ENCODE data around the gene OCA2.
"Not testable (repeated sequence)": the region's sequence is repeated elsewhere in the genome, so short reads cannot be mapped to it uniquely, and the experiment has no call there.

OCA2 gene

DNA sequence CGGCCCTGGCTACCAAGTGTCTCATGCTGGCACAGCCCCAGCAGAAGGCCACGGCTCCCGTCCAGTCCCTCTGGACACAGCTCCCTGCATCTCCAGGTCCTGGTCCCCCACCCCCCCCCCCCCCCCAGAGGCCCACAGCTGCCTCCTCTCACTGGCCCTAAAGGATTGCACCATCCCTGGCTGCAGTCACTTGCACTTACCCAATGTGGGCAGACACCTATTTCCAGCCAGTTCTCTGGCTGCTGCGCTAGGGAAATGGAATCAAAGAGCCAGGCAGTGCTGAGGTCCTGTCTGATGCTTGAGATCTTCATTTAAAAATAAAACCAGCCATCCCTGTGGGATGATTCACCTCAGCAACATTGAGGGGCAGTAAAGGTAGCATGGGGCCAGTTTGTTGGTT lies 346.4 kb downstream of the OCA2 start:
- no peak for DNase-seq

GRCh38 chr15:27747997-27748396 lies 351.1 kb downstream of the OCA2 start:
- DNase-seq = no peak

GRCh38 chr15:27746401-27746955 lies 352.6 kb downstream of the OCA2 start:
- DNase-seq = no peak

GRCh38 chr15:27744641-27745040 lies 354.5 kb downstream of the OCA2 start:
- no peak for DNase-seq

GRCh38 chr15:27743638-27744037 lies 355.5 kb downstream of the OCA2 start:
- no peak for DNase-seq

DNA sequence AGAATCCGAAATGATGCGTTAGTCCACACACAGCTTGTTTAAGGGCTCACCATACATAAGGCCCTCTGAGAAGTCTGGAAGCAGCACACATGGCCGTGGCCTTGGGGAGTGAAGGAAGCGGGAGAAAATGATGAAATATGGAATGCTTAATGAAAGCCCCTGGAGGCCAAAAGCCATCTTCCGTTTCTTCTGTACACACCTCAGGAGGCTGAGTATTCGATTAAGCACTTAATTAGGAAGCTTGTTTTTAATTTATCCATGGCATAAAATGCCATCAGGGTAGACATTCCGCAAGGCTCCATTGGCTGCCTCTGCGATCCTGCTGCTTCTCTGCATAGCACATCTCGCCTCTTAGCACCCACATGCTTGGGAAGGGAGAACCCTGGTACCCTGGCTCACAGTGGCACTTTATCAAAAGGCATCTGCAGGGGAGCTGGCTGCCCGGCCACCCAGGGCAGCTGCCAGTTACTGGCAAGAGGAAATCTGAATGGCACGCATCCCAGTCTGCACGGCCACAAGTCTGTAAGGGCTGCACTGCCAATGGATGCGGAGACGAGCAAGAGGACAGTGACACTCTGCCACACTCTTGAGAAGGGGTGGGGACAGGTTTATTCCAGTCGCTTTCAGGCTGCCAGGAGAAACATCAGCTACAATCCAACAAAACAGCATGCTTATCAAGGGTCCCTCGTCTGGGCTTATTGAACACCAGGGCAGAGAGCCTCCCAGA lies 356.2 kb downstream of the OCA2 start:
- DNase-seq = no peak

GRCh38 chr15:27741226-27741860 lies 357.8 kb downstream of the OCA2 start:
- DNase-seq = no peak

DNA sequence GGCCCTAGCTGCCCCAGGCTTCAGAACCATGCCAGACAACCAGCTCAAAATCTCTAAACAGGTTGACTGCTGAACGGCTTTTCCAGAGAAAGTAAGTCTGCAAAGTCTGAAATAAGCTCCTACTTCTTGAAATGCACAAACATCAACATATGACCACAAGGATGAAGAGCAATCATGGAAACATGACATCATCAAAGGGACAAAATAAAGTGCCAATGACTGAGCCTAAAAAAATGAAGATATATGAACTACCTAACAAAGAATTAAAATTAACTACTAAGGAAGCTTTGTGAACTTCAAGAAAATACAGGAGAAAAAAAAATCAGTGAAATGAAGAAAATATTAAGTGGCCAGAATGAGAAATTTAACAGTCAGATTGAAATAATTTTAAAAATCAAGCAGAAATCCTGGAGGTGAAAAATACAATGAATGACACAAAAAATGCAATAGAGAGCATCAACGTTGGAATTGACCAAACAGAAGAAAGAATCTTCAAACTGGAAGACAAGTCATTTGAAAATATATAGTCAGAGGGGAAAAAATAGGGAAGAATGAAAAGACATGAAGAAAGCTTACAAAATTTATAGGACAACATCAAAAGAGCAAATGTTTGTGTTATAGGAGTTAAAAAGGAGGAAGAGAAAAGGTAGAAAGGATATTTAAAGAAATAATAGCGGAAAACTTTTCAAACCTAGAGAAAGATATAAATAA lies 364.2 kb downstream of the OCA2 start:
- no peak for DNase-seq

GRCh38 chr15:27731776-27732175 lies 367.3 kb downstream of the OCA2 start:
- no peak for DNase-seq

DNA sequence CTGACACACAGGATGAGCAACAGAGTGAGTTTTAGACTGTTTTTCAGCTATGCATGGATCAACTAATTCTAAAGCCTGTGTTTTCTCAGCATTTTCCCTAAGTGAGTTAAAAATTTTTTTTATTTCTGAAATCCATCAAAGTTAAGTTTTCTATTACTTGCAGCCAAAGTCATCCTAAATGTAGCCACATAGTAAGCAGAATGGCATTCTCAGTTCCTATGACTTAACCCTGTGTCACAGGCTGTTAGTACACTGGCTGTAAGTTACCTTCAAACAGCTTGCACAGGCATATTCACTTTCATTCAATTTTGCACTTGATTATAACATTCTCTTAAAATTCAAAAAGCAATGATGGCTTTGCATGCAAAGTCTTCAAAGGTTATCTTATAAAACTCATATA lies 368.2 kb downstream of the OCA2 start:
- no peak for DNase-seq

- no peak for DNase-seq
Measured at GRCh38 chr15:27725731-27726130, 373.4 kb downstream of the OCA2 start.

DNA sequence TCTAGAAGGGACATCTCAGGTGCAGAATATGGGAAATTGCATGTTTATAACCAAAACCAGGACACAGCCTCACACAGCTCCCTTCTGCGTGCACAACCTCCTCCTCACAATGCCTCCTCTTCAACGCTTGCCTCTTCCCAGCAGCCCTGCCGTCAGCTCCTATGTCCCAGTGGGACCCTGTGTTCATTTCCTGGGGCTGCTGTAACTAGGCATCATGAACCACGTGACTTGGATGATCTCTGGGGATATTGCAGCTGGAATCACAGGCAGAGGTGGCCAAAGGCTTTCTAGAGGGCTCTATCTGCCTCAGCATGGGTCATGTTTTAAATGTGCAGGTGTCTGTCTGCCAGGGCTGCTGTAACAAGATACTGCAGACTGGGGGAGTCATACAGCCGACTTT lies 375.3 kb downstream of the OCA2 start:
- no peak for DNase-seq

- DNase-seq = no peak
Measured at GRCh38 chr15:27722102-27722501, 377.0 kb downstream of the OCA2 start.

- DNase-seq = no peak
Measured at GRCh38 chr15:27714675-27715074, 384.4 kb downstream of the OCA2 start.

- not testable (repeated sequence) for DNase-seq
Measured at GRCh38 chr15:27713850-27714249, 385.3 kb downstream of the OCA2 start.

DNA sequence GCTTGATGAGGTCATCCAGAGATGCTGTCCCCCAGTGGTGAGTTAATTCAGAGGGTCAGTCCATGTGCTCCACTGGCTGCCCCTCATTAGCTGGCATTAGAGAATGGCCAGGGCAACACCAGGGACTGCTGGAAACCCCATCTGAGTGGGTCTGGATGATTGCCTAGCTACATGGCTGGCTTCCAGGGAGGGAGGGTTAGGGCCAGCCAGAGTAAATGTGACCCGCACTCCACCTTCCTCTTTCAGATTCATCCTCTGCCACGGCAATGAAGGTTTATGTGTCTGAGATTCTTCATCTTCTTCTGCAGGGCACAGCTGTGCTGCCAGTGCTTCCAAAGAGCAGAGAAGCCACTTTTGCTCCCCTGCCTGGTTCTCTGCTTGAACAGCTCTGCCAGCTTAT lies 391.9 kb downstream of the OCA2 start:
- no peak for DNase-seq

DNA sequence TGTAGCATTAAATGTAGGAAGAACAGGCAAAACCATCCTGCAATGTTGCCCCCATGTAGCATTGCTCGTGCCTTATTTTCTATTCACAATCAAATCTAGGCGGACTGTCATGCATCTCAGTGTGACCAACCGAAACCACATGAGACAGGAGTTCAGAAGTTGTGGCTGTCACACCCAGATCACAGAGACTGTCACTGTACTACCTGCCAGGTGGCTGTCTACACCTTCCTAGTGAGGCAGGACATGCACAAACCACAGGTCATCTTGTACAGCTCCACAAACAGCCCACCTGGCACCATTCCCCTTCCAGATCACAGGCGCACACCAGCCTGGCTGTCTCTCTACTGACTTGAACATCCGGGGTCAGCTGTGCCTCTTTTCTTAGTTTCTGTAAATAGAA lies 392.8 kb downstream of the OCA2 start:
- DNase-seq = no peak

- no peak for DNase-seq
Measured at GRCh38 chr15:27705056-27705455, 394.1 kb downstream of the OCA2 start.

Measured in KG1 (cell line).